Medulla oblongata (tissue), 1 donor: ENCODE measurements around the gene KLRK1.
"Not testable (repeated sequence)": the region's sequence is repeated elsewhere in the genome, so short reads cannot be mapped to it uniquely, and the experiment has no call there.

Experiments
- DNase-seq: peaks from one replicate; pipeline ENCODE4 v3.0.0-alpha.2; 2015; ENCODE audit errors: extremely low spot score

The KLRK1 gene

DNA sequence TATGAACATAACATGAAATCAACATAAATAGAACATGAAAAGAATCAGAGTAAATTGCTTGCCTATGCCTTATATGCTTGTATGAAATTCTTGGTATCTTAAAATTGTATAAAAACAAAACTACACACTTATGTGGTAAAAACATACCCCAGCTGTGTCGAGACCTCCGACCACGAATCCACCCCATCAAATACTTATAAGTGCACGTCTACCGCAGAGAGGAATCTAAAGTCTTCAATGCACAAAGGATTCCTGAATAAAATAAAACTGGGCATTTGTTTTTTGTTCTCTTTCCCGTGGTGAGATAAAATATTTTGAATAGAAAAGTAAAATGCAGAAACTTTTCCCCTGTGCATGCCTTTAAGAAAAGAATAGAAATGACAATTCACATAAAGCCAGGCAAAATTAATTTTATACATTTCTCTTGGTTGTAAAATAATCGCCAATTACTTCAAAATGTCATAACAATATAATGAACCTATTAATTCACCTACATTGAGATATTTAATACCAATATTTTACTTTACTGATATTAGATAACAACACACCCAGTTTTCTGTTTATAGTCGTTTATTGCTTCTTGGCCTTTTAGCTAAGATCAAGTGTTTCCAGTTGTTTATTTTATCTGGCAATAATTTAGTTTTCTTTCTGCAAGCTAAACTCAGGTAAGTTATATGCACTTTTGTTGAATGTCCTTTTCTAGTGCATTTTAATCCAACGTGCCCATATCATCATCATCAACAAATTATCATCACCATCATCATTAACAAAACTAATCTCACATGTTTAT, 1.0 kb downstream of the KLRK1 start:
- no peak for DNase-seq

DNA sequence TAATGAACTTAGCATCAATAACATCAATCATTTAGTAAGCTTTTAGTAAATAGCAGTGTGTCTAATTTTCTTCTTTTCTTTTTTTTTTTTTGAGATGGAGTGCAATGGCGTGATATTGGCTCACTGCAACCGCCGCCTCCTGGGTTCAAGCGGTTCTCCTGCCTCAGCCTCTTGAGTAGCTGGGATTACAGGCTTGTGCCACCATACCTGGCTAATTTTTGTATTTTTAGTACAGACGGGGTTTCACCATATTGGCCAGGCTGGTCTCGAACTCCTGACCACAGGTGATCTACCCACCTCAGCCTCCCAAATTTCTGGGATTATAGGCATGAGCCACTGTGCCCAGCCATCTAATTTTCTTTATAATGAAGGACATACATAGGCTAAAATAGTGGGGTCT, 2.3 kb downstream of the KLRK1 start:
- not testable (repeated sequence) for DNase-seq

DNA sequence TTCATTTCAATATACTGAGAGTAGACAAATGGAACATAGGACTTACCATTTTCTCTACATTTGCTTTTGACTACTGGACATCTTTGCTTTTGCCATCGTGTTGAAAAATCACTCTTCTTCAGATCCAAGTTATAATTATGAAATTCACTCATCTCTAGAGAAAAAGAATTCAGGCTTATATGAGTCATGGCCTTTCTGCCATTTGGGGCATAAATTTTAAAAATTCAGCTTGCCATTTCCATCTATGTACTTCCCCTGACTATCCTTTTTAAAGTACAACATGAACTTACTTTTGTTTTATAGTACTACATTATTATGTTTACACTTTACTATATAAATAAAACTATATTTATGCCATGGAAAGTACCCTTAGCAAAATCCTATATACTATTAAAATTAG, 3.0 kb downstream of the KLRK1 start:
- DNase-seq, result no peak

DNA sequence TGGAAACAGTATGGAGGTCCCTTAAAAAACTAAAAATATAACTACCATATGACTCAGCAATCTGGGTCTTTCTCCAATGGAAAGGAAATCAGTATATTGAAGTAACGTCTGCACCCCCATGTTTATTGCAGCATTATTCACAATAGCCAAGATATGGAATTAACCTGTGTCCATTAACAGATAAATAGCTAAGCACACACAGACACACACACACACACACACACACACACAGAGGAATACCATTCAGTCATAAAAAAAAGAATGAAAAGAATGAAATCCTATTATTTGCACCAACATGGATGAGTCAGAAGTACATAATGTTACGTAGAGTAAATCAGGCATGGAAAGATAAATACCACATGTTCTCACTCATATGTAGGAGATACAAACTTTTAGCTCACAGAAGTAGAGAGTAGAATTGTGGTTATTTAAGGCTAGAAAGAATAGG, 4.7 kb downstream of the KLRK1 start:
- DNase-seq, result no peak

DNA sequence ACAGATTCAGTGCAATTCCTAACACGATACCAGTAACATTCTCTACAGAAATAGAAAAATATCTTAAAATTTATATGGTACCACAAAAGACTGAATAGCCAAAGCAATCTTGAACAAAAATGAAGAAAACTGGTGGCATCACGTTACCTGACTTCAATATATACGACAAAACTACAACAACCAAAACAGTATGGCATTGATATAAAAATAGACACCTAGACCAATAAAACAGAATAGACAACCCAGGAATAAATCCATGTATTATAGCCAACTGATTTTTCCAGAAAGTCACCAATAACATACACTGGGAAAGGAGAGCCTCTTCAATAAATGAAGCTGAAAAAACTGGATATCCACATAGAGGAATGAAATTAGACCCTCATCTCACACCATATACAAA, 5.7 kb downstream of the KLRK1 start:
- no peak for DNase-seq

DNA sequence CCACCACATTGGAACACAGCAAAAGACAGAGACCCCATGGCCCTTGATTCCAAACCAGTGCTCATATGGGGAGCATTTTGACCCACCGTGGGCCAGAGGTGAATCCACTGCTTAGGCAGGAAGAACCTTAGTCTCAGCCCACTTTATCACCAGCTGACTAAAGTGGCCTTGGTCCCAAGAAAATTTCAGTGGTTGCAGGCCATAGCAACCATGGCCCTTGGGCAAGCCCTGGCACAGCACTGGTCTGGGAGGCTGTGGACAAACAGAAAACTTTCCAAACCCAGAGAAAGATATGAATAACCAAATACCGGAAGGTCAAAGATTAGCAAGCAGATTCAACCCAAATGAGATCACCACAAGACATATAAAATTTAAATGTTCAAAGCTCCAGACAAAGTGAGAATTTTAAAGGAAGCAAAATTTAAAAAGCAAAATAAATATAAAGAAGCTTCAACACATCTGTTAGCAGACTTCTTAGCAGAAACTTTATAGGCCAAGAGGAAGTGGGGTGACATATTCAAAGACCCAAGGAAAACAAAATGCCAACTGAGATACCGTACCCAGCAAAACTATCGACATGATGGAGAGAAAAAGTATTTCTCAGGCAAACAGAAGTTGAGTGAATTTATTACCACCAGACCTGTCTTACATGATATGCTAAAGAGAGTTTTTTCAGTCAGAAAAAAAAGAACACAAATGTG, 7.8 kb downstream of the KLRK1 start:
- DNase-seq, result no peak

DNA sequence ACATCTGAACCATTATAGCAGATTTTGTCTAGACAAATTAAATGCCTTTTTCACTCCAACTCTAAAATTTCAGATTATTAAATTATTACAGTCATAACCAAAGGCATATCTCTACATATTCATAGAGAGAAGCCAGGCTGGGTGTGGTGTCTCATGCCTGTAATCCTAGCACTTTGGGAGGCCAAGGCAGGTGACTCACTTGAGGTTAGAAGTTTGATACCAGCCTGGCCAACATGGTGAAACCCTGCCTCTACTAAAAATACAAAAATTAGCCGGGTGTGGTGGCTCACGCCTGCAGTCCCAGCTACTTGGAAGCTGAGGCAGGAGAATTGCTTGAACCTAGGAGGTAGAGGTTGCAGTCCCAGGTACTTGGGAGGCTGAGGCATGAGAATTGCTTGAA, 11.1 kb downstream of the KLRK1 start:
- not testable (repeated sequence) for DNase-seq

DNA sequence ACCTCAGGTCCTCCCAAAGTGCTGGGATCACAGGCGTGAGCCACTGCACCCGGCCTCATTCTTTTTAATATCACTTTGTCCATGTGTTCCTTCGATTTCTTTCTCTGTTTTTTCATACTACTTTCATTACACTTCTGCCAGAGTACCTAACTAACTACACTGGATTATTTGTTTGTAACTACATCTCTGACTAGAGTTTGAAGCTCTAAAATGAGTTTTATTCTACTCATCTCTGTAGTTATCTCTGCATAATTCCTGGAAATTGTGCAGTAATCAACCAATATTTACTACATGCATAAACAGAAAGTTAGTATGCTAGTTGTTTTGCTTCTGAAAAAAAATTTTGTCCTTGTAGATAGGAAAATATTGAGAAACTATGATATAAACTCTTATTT, 15.2 kb downstream of the KLRK1 start:
- no peak for DNase-seq

DNA sequence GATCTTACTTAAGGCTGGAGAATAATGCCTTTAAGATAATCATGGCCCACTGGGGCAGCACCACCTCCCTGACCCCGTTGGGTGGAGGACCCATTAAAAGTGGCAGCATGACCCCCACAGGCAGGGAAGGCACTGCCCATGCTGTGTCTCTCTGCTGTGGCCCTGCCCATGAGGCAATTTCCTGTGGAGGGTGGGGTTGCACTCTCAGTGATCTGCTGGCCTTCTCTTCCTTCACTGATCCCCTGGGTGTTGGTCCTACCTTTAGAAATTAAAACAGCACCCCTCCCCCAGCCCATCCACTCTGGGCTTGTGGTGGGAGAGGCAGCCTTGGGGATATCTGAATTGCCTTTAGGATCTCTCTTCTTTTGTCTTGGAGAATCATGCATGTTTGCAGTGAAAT, 17.3 kb downstream of the KLRK1 start:
- no peak for DNase-seq

DNA sequence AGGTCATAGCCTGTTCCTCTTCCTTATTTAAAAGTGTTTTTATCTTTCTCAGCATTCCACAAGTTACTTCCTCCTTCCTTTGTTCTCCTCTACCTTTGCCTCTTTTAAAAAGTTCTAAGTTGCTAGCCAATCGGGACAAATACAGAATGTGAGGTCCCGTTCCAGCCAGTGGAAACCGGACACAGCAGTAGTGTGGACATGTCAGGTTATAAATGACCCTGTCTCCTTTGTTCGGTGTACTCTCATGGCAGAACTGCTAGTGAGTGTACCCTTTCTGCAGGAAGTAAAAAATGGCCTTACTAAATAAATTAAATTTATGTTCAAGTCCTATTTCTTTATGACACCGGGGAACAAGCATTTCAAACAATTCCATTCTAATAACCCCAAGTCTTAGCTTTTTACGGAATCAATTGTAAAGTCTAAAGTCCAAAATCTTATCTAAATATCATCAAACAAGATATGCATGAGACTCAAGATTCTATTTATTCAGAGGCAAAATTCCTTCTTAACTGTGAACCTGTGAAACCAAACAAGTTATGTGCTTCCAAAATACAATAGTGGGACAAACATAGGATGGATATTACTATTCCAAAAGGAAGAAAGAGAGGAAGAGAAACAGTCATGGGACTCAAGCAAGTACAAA, 17.8 kb downstream of the KLRK1 start:
- DNase-seq, result peak; percentile 40

DNA sequence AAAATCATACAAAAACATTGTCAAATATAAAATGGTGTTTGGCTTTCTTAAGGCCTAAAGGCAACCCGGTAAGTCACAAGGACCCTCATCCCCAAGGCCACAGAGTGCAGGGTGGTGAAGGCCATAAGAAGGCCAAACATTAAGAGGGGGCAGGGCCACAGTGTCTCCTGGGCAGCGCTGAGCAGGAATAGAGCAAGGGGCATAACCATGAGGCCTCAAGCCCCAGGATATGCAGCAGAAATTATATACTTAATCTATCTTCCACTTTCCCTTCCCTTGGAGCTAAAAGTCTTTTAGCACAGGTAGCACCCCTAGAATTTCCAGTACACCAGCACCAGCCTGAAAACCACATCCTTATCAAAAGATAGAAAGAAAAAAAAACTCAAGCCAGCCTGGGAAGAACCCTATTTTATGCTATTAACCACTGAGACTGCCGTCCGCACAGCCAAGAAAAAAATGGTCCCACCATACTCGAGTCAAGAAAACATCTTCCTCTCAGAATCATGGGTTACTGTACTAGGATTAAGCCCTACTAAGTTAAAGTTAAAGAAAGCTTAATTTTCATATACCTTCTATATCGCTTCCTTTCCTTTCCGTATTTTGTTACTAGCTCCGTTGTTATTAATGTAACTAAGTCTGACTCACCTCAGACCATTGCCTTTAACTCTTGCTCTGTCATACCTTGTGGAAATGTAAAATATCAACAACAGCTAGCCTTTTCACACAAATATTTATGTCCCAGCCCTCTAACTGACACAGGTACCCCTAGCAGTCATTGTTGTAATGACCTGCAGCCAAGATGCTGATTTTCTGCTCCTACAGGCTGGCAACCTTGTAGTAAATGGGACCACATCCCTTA, 20.1 kb downstream of the KLRK1 start:
- no peak for DNase-seq

DNA sequence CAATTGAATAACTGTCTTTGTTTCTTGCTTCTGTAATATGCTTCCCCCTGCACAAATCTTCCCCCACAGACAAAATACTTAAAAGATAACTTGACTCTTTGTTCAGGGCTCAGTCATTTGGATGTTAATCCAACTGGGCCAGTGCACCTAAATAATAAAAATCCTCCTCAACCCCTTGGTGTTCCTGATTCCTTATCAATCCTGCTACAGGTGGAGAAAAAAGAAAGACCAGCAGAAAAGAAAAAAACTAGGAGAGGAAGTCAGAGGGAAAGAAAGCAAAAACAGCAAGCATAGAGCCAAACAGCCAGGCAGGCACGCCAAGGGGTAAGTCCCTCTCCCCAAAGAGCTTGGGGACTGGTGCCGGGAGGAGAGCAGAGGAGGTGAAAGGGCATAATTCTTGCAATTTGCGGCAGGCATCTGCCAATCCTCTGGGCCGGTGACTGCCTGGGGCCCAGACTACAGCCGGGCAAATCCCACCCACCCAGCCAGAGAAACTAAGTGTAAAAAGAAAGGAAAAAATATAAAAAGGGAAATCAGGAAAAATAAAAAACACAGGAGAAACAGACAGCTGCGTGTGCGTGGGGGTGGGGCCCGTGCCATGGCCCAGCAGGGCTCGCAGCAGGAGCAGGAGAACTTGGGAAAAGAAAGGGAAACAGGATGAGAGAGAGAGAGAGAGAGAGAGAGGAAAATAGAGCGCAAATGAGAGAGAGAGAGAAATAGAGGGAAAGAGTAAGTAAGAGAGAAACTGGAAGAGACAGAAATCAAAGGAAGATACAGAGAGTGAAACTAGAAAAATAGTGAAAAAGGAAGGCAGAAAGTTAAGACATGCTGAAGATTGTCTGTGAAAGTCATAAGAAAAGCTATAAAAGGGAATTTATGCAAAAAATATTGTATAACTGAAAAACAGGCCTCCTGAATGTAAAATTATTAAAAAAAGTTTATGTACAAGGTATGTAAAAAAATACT, 21.4 kb downstream of the KLRK1 start:
- peak; percentile 48 for DNase-seq

DNA sequence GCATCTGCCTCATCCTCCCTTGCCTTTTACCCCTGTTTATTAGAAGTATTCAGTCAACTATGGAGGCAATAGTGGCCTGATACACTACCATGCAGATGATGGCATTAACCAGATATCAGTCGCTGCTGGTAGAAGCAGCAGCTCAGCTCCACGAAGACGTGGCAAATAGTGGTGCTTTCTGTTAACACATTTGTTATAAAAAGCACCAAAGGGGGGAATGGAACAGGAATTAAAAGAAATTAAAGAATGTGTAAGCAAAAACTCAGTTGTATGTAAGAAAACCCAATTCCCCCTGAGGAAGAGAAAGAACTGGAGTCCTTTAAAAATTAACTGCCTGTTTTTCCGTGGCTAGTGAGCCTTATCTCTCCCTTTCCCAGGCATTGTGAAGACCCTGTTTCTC, 22.1 kb downstream of the KLRK1 start:
- DNase-seq, result not testable (repeated sequence)

DNA sequence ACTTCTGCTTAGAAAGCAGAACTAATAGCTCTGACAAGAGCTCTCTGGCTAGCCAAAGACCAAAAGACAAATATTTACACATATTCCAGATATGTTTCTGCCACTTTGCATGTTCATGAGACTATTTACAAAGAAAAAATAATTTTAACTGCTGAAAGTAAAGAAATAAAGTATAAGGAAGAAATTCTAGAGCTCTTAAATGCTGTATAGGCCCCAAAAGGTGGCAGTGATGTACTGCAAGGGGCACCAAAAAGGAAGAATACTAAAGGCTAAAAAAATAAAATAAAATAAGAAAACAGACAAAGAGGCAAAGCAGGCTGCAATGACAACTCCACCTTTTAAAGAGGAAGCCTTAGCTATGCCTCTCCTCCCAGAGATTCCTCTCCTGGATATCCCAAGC, 23.0 kb downstream of the KLRK1 start:
- peak; percentile 60 for DNase-seq

DNA sequence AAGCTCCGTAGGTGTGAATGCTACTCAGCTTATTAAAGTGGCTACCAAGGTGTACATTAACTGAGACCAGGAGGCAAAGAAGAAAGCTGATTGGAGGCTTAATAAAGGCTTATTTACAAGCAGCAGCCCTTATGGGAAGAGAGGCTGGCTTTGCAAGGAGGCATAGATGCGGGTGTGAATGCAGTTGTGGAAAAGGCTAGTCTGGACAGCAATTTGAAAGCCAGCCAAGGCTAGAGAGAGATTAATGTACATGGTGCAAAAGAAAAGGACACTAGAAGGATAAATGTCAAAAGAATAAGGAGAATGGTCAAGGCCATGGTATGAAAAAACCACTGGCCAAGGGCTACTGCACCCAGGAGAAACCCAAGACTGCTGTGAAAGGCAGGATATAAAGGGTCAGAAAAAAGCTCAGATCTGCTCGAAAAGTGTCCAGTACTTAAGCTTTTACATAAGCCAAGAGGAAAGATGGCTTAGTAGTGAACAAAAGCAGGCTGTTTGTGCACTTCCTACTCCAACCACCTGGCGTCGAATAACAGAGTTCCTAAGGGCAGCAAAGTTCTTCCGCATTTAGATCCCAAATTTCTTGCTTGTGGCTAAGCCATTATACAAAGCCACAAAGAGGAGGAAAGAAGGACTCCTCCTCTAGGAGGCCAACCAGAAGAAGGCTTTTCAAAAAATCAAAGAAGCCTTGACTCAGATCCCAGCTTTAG, 24.0 kb downstream of the KLRK1 start:
- peak; percentile 66 for DNase-seq

DNA sequence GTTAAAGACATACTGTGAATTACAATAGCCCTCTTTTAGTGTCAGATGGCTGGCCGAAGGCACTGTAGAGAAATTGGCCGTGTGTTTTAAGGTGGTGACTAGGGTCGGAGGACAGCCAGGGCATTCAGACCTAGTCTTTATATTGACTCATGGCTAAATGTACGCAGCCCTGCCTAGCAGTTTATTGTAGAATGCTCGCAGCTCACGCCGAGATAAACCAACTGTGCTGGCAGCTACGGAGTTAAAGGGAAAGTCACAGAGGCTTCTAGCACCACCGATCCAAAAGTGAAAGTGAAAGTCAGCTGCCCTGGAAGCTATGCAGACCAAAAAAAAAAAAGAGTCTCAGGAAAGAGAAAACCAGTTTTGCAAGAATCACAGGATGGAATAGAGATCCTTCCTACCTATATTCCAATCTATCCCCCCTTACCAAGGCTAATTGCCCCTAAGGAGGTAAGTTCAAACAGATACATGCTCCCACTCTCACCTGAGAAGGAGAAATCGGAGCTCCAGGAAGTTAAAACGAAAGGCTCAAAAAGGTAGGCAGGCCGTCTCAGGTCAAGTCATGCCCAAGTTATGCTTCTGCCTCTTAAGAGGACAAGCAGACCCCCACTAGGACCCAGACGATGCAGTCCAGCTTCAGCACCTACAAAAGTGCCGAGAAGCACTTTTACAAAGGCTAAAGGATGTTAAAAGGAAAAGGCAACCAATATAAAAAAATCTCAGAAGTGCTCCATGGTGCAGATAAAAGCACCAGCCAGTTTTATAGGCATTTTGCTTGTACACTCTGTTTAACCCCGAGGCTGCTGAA, 24.8 kb downstream of the KLRK1 start:
- DNase-seq, result peak; percentile 93

DNA sequence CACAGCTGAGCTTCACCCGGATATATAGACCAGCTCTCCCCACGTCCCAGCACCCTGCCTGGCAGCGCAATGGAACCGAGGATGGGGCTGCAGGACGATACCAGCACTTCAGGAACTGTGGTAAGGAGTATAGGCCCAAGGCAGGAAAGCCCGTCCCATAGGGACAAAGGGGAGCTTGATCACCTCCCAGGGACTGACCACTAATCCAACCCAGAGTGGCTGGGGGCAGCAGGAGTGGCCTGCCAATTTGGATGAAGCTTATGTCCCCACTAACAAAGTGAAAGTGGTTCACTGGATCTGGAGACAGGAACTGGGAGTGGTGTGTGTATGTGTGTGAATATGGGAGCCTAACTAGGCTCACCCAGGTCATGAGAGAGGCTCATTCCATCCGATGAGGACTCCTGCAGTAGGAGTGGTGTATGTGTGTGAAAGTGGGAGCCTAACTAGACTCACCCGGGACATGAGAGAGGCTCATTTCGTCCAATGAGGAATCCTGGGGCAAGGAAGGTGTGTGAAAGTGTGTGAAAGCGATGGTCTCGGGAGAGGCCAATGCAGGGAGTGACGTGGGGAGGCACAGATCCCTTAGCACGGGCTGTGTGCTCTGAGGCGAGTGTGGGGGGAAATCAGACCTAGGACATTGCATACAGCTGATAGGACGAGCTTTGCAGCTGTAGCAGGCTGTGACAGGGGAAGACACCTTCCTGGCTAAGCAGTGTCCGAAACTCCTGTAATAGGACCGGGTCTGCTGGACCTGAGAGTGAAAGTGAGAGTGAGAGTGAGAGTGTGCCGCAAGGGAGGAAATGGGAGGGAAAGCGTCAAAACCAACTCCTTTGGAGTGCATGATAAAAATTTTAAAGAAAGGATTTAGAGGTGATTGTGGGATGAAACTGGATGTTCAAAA, 25.7 kb downstream of the KLRK1 start:
- peak; percentile 86 for DNase-seq

DNA sequence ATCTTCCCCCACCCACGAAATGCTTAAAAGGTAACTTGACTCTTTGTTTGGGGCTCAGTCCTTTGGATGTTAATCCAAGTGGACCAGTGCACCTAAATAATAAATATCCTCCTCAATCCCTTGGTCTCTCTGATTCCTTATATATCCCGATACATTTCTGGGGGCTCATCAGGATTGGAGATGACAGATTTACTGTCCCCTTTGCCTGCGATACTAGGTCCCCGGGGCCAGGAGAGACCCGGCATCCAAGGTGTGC, 26.3 kb downstream of the KLRK1 start:
- DNase-seq, result no peak
